HG03108 (cell line): Measurements from ENCODE around the gene AQP2.

Source experiments
- ATAC-seq: cut with Tn5 transposase; IDR thresholded peaks from one replicate; pipeline ENCODE4 v1.9.1; 2021; ENCODE audit warnings: moderate library complexity; ENCODE audit not compliant: unreplicated experiment

AQP2 gene

GRCh38 chr12:49920241-49920914 lies 30.2 kb upstream of the AQP2 start:
- ATAC-seq: no peak

- no peak for ATAC-seq
These were observed 29.6 kb upstream of the AQP2 start for GRCh38 chr12:49920915-49921286.

- no peak for ATAC-seq
These were observed 29.2 kb upstream of the AQP2 start for GRCh38 chr12:49921299-49921698.

- ATAC-seq: no peak
These were observed 28.6 kb upstream of the AQP2 start for GRCh38 chr12:49921936-49922335.

GRCh38 chr12:49922349-49923034 lies 28.0 kb upstream of the AQP2 start:
- no peak for ATAC-seq

GRCh38 chr12:49923035-49923644 lies 27.4 kb upstream of the AQP2 start:
- ATAC-seq: no peak

GRCh38 chr12:49923880-49924556 lies 26.5 kb upstream of the AQP2 start:
- ATAC-seq: no peak

- no peak for ATAC-seq
These were observed 25.8 kb upstream of the AQP2 start for GRCh38 chr12:49924628-49925246.

- no peak for ATAC-seq
These were observed 24.9 kb upstream of the AQP2 start for GRCh38 chr12:49925433-49926204.

GRCh38 chr12:49928471-49928870 lies 22.1 kb upstream of the AQP2 start:
- ATAC-seq: no peak

GRCh38 chr12:49929581-49929980 lies 21.0 kb upstream of the AQP2 start:
- ATAC-seq: no peak

- no peak for ATAC-seq
These were observed 19.8 kb upstream of the AQP2 start for GRCh38 chr12:49930515-49931288.

GRCh38 chr12:49932023-49932422 lies 18.5 kb upstream of the AQP2 start:
- no peak for ATAC-seq

- ATAC-seq: no peak
These were observed 17.9 kb upstream of the AQP2 start for GRCh38 chr12:49932533-49933130.

GRCh38 chr12:49933796-49934195 lies 16.7 kb upstream of the AQP2 start:
- no peak for ATAC-seq

GRCh38 chr12:49934505-49934904 lies 16.0 kb upstream of the AQP2 start:
- no peak for ATAC-seq

GRCh38 chr12:49936925-49937324 lies 13.6 kb upstream of the AQP2 start:
- ATAC-seq: no peak

- ATAC-seq: no peak
These were observed 12.8 kb upstream of the AQP2 start for GRCh38 chr12:49937639-49938300.

GRCh38 chr12:49939307-49939706 lies 11.2 kb upstream of the AQP2 start:
- ATAC-seq: no peak
